Measurements from ENCODE around the gene SELP.
"Not testable (repeated sequence)": the region's sequence is repeated elsewhere in the genome, so short reads cannot be mapped to it uniquely, and the experiment has no call there.

The SELP gene

GRCh38 chr1:169630006-169630405 lies at the start of gene SELP:
TSS of gene SELP (minus strand) at chr1:169630124. CDS start at chr1:169630074, 50 bp downstream.
- no peak for FAIRE-seq

DNA sequence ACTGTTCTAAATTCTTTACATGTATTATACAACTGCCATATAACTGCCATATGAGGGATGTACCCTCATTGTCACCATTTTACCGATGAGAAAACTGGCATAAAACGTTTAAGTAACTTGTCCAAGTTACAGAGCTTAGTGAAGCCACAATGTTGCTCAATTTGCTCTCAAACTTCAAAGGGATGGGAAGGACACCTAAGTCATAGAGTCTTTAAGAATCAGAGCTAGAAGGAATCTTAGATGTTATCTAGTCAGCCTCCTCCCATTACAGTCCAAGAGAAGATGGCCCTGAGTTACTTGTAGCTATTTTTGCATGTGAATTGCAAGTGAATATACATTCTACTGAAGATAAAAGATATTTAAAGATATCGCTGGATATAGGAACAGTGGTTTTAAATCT lies 49.8 kb upstream of the SELP start:
- FAIRE-seq, result no peak

DNA sequence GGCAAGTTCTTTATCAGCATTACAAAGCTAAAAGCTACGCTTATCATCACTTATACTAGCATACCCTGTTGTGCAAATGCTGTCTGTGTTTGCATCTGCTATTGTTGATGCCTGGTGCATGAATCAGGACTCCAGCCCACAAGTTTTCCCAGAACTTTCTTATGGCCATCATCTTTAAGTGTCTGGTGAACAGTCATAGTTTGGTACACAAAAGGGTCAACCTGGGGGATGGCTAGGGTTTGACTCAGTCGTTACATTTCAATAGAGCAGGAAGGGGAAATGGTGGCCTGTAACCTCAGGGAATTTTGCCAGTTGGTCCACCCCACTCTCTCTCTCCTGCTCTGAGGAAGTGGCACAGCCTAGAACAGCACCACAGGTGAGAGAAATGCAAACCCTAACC lies 46.1 kb upstream of the SELP start:
- FAIRE-seq, result no peak

DNA sequence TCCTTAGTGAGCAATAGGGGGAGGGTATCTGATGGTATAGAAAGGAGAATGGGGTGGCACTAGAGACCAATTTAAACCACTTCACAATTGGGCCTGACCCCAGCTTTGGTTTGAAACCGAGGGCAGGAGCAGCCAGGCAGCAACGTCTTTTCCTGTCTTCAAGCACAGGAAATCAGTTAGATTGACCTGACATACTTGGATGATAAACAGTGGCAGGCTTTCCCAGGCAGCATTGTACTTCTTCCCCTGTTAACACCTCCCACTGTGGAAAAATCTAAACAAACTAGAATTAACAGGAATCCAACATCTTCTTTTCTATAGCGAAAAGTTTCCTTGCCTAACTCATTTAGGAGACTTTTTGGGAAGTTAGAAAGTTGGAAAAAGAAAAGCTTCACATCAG lies 40.9 kb upstream of the SELP start:
- FAIRE-seq, result no peak

- FAIRE-seq, result not testable (repeated sequence)
Observed at GRCh38 chr1:169670244-169670643, 40.3 kb upstream of the SELP start.

DNA sequence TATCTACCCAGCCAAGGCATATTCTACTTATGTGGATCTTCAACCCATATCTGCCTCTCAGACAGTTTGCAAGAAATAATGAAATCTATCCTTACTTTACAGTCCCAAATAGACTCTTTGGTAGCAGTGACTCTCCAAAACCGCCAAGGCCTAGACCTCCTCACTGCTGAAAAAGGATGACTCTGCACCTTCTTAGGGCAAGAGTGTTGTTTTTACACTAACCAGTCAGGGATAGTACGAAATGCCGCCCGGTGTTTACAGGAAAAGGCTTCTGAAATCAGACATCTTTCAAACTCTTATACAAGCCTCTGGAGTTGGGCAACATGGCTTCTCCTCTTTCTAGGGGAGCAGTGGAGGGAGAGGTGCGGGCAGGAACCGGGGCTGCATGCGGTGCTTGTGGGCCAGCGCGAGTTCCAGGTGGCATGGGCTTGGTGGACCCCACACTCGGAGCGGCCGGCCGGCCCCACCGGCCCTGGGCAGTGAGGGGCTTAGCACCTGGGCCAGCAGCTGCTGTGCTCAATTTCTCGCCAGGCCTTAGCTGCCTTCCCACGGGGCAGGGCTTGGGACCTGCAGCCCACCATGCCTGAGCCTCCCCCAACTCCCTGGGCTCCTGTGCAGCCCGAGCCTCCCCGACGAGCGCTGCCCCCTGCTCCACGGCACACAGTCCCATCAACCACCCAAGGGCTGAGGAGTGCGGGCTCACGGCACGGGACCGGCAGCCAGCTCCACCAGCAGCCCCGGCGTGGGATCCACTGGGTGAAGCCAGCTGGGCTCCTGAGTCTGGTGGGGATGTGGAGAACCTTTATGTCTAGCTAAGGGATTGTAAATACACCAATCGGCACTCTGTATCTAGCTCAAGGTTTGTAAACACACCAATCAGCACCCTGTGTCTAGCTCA lies 38.0 kb upstream of the SELP start:
- not testable (repeated sequence) for FAIRE-seq

DNA sequence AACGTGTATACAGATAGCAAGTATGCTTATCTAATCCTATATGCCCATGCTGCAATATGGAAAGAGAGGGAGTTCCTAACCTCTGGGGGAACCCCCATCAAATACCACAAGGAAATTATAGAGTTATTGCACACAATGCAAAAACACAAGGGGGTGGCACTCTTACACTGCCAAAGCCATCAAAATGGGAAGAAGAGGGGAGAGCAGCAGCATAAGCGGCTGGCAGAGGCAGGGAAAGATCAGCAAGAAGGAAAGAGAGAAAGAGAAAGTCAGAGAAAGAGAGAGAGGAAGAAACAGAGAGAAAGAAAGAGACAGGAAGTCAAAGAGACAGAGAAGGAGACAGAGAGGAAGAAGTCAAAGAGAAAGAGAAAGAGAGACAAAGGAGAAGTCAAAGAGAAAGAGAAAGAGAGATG lies 37.3 kb upstream of the SELP start:
- FAIRE-seq, result not testable (repeated sequence)

DNA sequence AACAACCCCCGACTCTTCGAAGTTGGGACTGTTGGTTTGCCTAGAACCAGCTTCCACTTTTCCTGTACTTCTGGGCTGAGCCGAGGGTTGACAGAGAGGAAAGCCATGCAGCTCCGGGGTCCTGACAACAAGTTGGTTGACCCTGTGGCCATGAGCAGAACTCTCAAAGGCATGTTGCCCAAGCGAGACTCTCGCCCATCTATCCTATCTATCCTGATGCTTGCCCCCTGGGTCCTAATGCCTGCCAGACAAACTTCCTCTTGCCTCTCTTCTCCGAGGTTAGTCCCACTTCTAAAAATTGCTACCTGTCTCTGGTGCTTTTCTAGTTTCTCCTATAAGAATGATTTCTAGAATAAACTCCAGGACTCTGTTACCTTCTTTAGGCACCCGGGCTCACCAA lies 32.8 kb upstream of the SELP start:
- not testable (repeated sequence) for FAIRE-seq

DNA sequence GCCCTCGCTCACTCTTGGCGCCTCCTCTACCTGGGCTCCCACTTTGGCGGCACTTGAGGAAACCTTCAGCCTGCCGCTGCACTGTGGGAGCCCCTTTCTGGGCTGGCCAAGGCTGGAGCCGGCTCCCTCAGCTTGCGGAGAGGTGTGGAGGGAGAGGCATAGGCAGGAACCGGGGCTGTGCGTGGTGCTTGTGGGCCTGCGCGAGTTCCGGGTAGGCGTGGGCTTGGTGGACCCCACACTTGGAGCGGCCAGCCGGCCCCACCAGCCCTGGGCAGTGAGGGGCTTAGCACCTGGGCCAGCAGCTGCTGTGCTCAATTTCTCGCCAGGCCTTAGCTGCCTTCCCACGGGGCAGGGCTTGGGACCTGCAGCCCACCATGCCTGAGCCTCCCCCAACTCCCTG lies 31.1 kb upstream of the SELP start:
- FAIRE-seq, result not testable (repeated sequence)

GRCh38 chr1:169658777-169659176 lies 28.9 kb upstream of the SELP start:
- not testable (repeated sequence) for FAIRE-seq

DNA sequence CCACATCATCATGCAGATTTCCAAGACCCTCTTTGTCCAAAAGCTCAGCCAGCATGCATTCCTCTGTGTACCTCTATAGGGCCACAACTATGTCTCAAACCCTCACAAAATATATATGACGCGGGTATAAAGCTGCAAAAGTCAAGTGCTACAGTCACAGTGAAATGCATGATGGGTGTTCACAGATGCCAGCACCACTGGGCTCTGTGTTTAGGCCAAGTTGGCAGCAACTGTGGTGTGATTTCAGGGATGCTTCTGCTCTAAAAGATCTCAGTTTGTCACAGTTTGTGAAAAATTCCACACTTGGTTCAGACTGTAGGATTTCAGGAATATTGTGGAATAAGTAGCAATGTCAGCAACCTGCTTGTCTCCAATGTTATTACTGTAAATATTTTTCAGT lies 23.9 kb upstream of the SELP start:
- FAIRE-seq, result no peak

DNA sequence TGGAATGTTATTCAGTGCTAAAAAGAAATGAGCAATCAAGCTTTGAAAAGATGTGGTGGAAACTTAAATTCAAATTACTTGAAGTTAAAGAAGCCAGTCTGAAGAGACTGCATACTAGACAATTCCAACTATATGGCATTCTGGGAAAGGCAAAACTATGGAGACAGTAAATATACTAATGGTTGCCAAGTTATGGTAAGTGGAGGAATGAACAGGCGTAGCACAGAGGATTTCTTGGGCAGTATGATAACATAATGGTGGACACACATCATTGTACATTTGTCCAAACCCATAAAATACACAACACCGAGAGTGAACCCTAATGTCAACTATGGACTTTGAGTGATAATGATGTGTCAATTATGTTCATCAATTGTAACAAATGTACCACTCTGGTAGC lies 21.1 kb upstream of the SELP start:
- FAIRE-seq, result no peak

DNA sequence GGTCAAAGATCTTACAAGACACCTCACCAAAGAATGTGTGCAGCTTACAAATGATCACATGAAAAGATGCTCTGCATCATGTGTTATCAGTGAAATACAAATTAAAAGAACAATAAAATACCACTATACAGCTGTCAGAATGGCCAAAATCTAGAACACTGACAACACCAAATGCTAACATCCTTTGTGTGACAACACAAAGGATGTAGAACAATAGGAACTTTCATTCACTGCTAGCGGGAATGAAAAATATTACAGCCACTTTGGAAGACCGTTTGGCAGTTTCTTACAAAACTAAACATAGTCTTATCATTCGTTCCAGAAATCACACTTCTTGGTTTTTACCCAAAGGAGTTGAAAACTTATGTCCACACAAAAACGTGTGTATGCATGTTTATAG lies 20.6 kb upstream of the SELP start:
- no peak for FAIRE-seq

GRCh38 chr1:169648709-169649108 lies 18.8 kb upstream of the SELP start:
- FAIRE-seq, result no peak

DNA sequence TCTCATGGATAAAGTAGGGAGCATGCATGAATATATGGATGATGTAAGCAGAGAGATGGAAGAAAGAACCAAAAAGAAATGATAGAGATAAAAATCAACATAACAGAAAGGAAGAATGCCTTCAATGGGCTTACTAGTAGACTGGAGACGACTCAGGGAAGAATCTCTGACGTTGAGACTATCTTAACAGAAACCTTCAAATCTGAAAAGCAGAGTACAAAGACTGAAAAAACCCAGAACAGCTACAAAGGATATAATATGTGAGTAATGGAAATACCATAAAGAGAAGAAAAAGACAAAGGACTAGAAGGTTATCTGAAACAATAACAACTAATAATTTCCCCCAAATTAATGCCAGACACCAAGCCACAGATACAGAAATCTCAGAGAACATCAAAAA lies 18.3 kb upstream of the SELP start:
- FAIRE-seq, result no peak

DNA sequence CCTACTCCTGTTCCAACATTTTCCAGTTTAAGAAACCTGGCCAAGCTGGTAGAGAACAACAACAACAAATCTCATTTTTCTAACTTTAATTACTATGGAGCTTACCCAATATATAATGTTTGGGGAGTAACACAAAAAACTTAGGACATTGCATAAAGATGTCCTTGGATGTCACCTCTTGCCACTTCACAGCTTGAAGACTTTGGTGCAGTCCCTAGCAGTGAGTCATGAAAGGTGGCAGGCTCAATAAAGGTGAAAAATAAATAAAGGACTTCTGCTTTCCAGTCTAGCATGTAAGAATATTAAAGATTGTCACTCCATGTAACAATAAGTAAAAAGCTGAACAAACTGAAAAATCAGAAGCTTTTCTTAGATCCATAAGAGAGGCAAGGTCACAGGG lies 17.6 kb upstream of the SELP start:
- FAIRE-seq, result no peak

DNA sequence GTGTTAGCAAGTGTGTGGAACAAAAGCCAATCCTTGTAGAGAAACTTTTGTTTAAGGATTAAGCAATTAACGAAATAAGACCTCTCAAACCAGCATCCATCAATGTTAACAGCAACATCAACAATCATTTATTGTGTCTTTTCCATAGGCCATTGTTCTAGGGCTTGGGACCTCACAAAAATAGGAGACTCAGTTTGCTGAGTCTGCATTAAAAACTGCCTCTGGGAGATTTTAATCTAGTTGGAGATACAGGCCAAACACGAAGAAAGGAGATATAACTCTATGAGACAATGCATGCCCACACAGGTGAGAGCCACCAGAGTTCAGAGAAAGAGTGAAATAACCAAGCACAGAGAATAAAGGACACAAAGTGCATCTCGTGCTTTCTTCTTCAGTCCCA lies 14.4 kb upstream of the SELP start:
- no peak for FAIRE-seq

GRCh38 chr1:169634877-169635276 lies 5.0 kb upstream of the SELP start:
- FAIRE-seq, result no peak

DNA sequence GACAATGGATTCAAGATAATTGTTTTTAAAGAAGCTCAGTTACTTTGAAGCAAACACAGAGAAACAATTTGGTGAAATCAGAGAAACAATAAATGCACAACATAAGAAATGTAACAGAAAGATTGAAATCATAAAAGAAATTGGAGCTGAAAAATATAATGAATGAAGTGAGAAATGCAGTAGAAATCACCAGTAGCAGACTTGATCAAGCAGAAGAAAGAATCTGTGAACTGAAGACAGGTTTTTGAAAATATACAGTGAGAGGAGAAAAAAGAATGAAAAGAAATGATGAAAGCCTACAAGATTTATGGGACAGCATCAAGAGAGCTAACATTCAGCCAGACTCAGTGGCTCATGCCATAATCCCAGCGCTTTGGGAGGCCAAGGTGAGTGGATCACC lies 4.2 kb upstream of the SELP start:
- no peak for FAIRE-seq

DNA sequence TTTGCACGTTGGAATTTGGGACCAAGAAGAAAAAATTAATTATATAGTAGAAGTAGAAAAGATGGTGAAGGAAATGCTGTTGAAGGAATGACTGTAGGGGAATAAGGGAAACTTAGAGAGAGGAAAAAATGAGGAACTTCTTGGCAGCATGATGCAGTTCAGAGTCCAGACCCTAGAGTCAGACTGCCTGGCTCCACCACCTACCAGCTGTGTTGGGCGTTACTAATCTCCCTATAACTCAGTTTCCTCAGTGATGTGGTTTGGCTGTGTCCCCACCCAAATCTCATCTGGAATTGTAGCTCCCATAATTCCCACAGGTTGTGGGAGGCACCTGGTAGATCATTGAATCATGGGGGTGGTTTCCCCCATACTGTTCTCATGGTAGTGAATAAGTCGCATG lies 1.3 kb upstream of the SELP start:
- FAIRE-seq, result no peak

- FAIRE-seq, result no peak
Observed at GRCh38 chr1:169624912-169625311, 5.0 kb downstream of the SELP start.

DNA sequence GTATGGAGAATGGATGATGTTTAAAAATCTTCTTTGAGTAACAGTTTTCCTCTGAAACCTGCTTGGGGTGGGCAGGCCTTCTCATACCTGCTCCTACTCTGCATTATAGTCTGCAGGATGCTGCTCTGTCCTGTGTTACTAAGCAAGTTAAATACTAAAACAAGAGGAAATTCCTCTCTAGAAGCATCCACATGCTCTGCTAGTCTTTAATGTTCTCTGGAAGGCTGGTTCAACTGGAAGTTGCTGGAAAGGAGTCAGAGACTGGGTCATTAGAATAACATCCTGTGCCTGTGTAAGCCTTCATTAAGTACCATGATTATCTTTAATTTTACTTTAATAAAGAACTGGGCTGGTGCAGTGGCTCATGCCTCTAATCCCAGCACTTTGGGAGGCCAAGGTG lies 5.8 kb downstream of the SELP start:
- no peak for FAIRE-seq

GRCh38 chr1:169623132-169623926 lies 6.6 kb downstream of the SELP start:
- FAIRE-seq, result no peak

DNA sequence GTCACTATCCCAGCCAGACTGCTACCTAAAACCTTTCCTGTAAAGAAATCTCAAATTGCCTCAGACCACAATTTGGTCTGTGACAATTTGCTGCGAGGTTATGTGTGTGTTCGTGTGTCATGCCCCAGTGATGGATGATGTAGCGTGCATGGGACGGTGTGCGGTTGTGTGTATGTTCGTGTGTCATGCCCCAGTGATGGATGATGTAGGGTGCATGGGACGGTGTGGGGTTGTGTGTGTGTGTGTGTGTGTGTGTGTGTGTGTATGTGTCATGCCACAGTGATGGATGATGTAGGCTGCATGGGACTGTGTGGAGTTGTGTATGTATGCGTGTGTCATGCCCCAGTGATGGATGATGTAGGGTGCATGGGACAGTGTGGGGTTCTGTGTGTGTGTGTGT lies 9.4 kb downstream of the SELP start:
- FAIRE-seq, result no peak
